Transverse colon (tissue), 4 donors: ENCODE data around the gene STXBP4. TPM values are rescaled to one million over a fixed set of nuclear protein-coding genes. Genes with fewer than 3 reads are reported as not detected.

Source experiments
- DNase-seq: peaks from one replicate; pipeline ENCODE4 v3.0.0-alpha.2; 2019
- H3K27ac ChIP-seq, 4 donors: fragments of 200-600 bp; sonication (generic); 2 replicates each; pipeline ENCODE4 v1.5.1; 2016 to 2018; ENCODE audit warnings: inconsistent platforms in 4 of 4
- H3K27me3 ChIP-seq: fragments of 200-600 bp; sonication (generic); 2 replicates; pipeline ENCODE4 v1.5.1; 2017; ENCODE audit warnings: inconsistent platforms
- H3K36me3 ChIP-seq, 4 donors: fragments of 200-600 bp; sonication (generic); 2 replicates each; pipeline ENCODE4 v1.5.1; 2017 to 2019; ENCODE audit warnings: inconsistent platforms in 4 of 4
- H3K4me1 ChIP-seq, 4 donors: fragments of 200-600 bp; sonication (generic); 2 replicates each; pipeline ENCODE4 v1.5.1; 2017 to 2020; ENCODE audit warnings: inconsistent platforms in 4 of 4
- H3K4me3 ChIP-seq, 4 donors: fragments of 200-600 bp; sonication (generic); 1 replicate in 1 of 4; 2 replicates in 3 of 4; pipeline versions ENCODE4 v1.5.1 to v1.6.1; 2017 to 2019; ENCODE audit warnings: inconsistent platforms in 4 of 4
- H3K9me3 ChIP-seq, 2 donors: fragments of 200-600 bp; sonication (generic); 2 replicates each; pipeline ENCODE4 v1.5.1; 2017 to 2019; ENCODE audit warnings: inconsistent platforms in 2 of 2
- EP300 ChIP-seq: sonication (generic); formaldehyde crosslinking; IDR thresholded peaks from one replicate; pipeline ENCODE4 v1.6.1; 2017; ENCODE audit warnings: antibody characterized with exemption, low read depth
- POLR2A ChIP-seq: fragments of 450-650 bp; IDR thresholded peaks from one replicate; pipeline ENCODE4 v1.6.1; 2016; ENCODE audit warnings: antibody characterized with exemption, mild to moderate bottlenecking, moderate library complexity
- POLR2AphosphoS5 ChIP-seq, 3 donors: sonication (generic); formaldehyde crosslinking; IDR thresholded peaks; one replicate each; pipeline ENCODE4 v1.6.1; 2016; ENCODE audit warnings: antibody characterized with exemption in 3 of 3
- WGBS, 2 donors: methylation state at CpG; one replicate each; pipeline ENCODE4 v1.1.5; 2018; ENCODE audit warnings: low coverage in 1 of 2; 5-methylcytosine and 5-hydroxymethylcytosine counted together
- in situ Hi-C, 4 donors: fragments of 200-750 bp; cut with MboI; loops; one replicate each; pipeline versions ENCODE4 v1.15.0 to v1.15.1; 2017; ENCODE audit warnings: low sequenced_read_pairs in 3 of 4, low pct_ligation_motif_present in 1 of 4, low pct_unique_long_range_greater_than_20kb in 1 of 4
- intact Hi-C: fragments of 100-400 bp; cut with DNase I; formaldehyde crosslinking; loops from one replicate; pipeline ENCODE4 v1.15.1; 2023; ENCODE audit warnings: low total_unique reads
- total RNA-seq, 4 donors: library from RNA; depleted of rRNA; stranded (reverse); fragments of >200 nt; gene quantifications; one replicate each; pipeline ENCODE4 v1.1.0, GENCODE V29; 2016
- TF ChIP-seq, protein P1 (sequence below), 5 experiments: fragments of 200-600 bp in 3 of 5; fragments of 450-650 bp in 2 of 5; sonication (generic) in 3 of 5; IDR thresholded peaks; 1 replicate in 2 of 5; 2 replicates in 3 of 5; pipeline ENCODE4 v1.5.1; 2016 to 2017; ENCODE audit warnings: antibody characterized with exemption in 5 of 5, inconsistent platforms in 3 of 5, mild to moderate bottlenecking in 2 of 5, moderate library complexity in 1 of 5

The STXBP4 gene
- total RNA-seq, 4 donors from 2014 or later = 1.4 to 16.2 (median 4.4) TPM

DNA sequence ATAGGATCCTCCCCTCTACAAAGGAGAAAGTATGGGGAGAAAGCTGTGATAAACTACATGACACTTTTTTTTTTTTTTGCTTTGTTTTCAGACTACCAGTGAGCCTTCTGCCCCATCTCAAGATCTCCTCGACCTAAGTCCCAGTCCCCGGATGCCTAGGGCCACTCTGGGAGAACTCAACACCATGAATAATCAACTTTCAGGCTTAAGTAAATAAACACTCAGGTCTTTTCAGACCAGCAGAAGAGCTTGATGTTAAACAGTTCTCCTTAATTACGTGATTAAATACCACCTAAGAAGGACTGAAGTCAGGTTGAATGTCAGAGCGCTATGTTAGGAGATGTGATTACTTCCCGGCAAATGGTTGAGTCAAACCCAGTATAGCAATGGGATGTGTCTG, 31.5 kb upstream of the STXBP4 start:
- Histone ChIP-seq H3K27ac (no peak overlapping the region), H3K27me3 (no peaks in the 10 kb centered on the region), H3K4me1 (peaks cover 0 to 20% (median 7%) of the 10 kb centered on the region in 4 donors), H3K9me3 (no peaks in the 10 kb centered on the region), H3K4me3 (no peak overlapping the region), H3K36me3 (peaks cover 0 to 4% (median 0%) of the 10 kb centered on the region in 4 donors)
- in situ Hi-C loops = no loop called here
- no peak for DNase-seq
- TF ChIP-seq, protein P1, sequence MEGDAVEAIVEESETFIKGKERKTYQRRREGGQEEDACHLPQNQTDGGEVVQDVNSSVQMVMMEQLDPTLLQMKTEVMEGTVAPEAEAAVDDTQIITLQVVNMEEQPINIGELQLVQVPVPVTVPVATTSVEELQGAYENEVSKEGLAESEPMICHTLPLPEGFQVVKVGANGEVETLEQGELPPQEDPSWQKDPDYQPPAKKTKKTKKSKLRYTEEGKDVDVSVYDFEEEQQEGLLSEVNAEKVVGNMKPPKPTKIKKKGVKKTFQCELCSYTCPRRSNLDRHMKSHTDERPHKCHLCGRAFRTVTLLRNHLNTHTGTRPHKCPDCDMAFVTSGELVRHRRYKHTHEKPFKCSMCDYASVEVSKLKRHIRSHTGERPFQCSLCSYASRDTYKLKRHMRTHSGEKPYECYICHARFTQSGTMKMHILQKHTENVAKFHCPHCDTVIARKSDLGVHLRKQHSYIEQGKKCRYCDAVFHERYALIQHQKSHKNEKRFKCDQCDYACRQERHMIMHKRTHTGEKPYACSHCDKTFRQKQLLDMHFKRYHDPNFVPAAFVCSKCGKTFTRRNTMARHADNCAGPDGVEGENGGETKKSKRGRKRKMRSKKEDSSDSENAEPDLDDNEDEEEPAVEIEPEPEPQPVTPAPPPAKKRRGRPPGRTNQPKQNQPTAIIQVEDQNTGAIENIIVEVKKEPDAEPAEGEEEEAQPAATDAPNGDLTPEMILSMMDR (IDR thresholded peaks at IDR 0.05) = no peak
- no peak for TF ChIP-seq EP300
- TF ChIP-seq POLR2AphosphoS5 (IDR thresholded peaks at IDR 0.05) = no peak
- TF ChIP-seq POLR2A = no peak
- WGBS, 2 donors = 64 to 79% methylated on average over 3 to 5 of the region's 5 CpGs
- intact Hi-C loops = no loop called here

DNA sequence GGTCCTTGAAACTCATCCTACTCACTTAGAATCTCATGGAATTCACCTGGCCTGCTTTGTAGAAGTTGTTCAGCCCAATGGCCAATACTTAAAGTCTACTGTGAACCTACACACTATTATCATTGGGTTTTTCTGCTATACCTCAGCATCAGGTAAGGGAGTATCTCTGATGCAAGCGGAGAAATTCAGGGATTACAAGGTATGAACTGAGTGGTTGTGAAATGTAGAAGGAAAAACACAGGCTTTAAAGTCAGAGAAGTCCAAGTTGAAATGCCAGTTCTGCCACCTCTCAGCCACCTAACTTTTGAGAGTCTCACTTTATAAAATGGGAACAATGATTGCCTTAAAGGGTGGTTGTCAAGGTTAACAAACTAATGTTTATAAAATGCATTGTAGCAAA, 31.1 kb upstream of the STXBP4 start:
- WGBS, 2 donors = 97 to 100% methylated on average over 1 of the region's 1 CpG
- TF ChIP-seq POLR2AphosphoS5 (IDR thresholded peaks at IDR 0.05) = no peak
- no peak for TF ChIP-seq POLR2A
- TF ChIP-seq, protein P1 (IDR thresholded peaks at IDR 0.05) = no peak
- no peak for TF ChIP-seq EP300
- Histone ChIP-seq H3K9me3 (no peaks in the 10 kb centered on the region), H3K27me3 (no peaks in the 10 kb centered on the region), H3K36me3 (peaks cover 0 to 4% (median 0%) of the 10 kb centered on the region in 4 donors), H3K27ac (no peak overlapping the region), H3K4me3 (no peak overlapping the region), H3K4me1 (peaks cover 0 to 20% (median 7%) of the 10 kb centered on the region in 4 donors)
- intact Hi-C loops (no loop called here), in situ Hi-C loops (no loop called here)
- DNase-seq = no peak

DNA sequence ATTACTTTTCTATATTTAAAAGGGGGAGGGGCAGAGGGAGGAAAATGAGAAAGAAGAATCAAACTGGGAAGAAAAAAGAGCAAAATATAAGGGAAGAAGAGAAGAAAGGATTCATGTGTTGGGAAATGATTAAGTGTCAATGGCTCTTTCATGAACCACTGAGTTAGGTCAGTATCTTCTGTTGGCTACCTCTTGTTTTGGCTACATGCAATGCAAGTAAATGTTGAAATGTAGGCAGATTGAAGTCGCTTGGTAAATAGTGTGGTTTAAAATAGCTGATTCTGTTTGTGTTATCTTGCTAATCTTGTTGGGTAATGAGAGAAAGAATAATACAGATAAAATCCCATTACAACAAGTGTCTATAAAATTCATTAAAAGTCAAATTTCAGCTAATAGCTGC, 27.3 kb upstream of the STXBP4 start:
- no peaks in the 10 kb centered on the region for H3K4me1 ChIP-seq
- H3K27me3 ChIP-seq = no peaks in the 10 kb centered on the region
- 85 to 94% methylated on average over 1 of the region's 1 CpG for WGBS, 2 donors
- in situ Hi-C loops = no loop called here
- DNase-seq = no peak
- H3K36me3 ChIP-seq = peaks cover 0 to 4% (median 0%) of the 10 kb centered on the region in 4 donors
- TF ChIP-seq EP300 (no peak), POLR2AphosphoS5 (IDR thresholded peaks at IDR 0.05) (no peak), POLR2A (no peak)
- TF ChIP-seq, protein P1 (IDR thresholded peaks at IDR 0.05) = no peak
- no peak overlapping the region for H3K27ac ChIP-seq
- H3K9me3 ChIP-seq = no peaks in the 10 kb centered on the region
- intact Hi-C loops = no loop called here
- no peak overlapping the region for H3K4me3 ChIP-seq

DNA sequence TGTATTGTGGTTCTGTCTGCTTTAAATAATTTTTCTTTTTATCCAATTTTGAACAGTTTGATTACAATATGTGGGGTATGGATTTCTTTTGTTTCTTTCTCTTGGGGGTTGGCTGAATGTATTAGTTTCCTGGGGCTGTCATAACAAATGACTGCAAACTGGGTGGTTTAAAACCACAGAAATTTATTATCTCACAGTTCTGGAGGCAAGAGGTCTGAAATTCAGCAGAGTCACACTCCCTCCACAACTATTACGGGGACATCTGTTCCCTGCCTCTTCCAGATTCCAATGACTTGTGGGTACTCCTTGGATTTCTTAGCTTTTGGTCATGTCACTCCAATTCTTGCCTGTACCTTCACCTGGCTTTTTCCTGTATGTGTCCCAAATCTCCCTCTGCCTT, 23.8 kb upstream of the STXBP4 start:
- 29 to 72% methylated on average over 1 of the region's 1 CpG for WGBS, 2 donors
- Histone ChIP-seq H3K9me3 (no peaks in the 10 kb centered on the region), H3K27me3 (no peaks in the 10 kb centered on the region), H3K4me1 (no peaks in the 10 kb centered on the region), H3K36me3 (no peaks in the 10 kb centered on the region), H3K4me3 (no peak overlapping the region), H3K27ac (no peak overlapping the region)
- intact Hi-C loops (no loop called here), in situ Hi-C loops (no loop called here)
- DNase-seq = no peak
- TF ChIP-seq, protein P1 (IDR thresholded peaks at IDR 0.05) = no peak
- no peak for TF ChIP-seq POLR2A
- no peak for TF ChIP-seq EP300
- no peak for TF ChIP-seq POLR2AphosphoS5 (IDR thresholded peaks at IDR 0.05)
